Measurements from ENCODE around the gene WNK3. TPM values are rescaled to one million over a fixed set of nuclear protein-coding genes. Genes with fewer than 3 reads are reported as not detected.

WNK3 gene
- total and polyA plus RNA-seq, 10 of the 15 experiments (the other 5 are each of a cell fraction or from before 2014, with no cell fraction given) = 0.02 to 0.15 (median 0.03) TPM; not detected in 1

DNA sequence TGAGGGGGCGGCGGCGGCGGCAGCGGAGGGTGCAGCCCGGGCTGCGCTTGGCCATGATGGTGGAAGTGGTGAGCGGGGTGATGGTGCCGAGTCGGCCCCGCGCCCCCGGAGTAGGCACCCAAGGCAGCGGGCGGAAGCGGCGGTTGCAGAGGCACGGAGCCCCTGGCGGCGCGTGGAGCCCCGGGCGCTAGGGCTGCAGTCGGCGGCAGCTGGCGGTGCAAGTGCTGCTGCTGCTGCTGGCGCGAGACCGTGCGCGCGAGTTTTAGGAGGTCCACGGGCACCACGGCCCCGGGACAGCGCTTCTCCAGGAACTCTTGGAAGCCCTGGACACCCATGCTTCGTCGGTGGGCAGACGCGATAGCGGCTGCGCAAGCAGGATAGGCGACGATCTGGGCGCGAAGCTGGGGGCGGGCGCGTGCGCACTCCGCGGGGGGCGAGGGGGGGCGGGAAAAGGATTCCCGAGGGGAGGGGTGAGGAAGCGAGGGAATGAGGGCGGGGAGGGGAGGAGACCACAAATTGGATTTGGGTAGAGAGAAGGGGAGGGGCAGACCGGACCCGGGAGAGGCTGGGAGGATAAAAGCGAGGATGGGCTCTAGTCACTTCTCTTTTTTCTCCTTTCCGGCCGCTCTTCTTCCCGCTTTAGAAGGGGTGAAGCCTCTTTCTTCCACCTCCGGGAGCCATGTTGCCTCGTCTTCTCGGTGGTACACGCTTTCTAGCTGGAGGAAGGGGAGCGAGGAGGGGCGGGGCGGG lies 174.8 kb downstream of the WNK3 start, which contains the start of gene FAM120C (continued):
- TF ChIP-seq HSF1 (IDR thresholded peaks at IDR 0.05; ENCODE audit: low read depth, low read length) (no peak), KLF5 (IDR thresholded peaks at IDR 0.05; ENCODE audit: partially characterized antibody) (no peak), JUND (IDR thresholded peaks at IDR 0.05; ENCODE audit: low read depth, low read length) (no peak), TAF1 (IDR thresholded peaks at IDR 0.05; ENCODE audit: borderline replicate concordance, low read depth, low read length) (peak; percentile 45; the same call in 1 of the 2 replicates), TBL1XR1 (IDR thresholded peaks at IDR 0.05; ENCODE audit: low read depth, low read length) (no peak), POLR2AphosphoS5 (IDR thresholded peaks at IDR 0.05; ENCODE audit: low read length) (0 out of 2 replicates have a peak, but pooled peaks have one; percentile 10)

GRCh38 chrX:54182194-54182863 lies 175.5 kb downstream of the WNK3 start:
- Histone ChIP-seq H3K36me3 (ENCODE audit: control insufficient read depth in 2 of 2, insufficient read depth in 2 of 2, low read length in 1 of 2) (no peaks in the 10 kb centered on the region), H3K4me1 (ENCODE audit: control insufficient read depth, insufficient read depth, low read length) (no peaks in the 10 kb centered on the region), H3K9me3 (replicated peaks; ENCODE audit: control insufficient read depth, insufficient read depth, low read length) (no peaks in the 10 kb centered on the region), H4K20me1 (ENCODE audit: control insufficient read depth, insufficient read depth) (no peaks in the 10 kb centered on the region), H3K79me2 (ENCODE audit: control insufficient read depth, insufficient read depth, low read length) (peaks cover 53% of the 10 kb centered on the region), H3K4me2 (ENCODE audit: control insufficient read depth, insufficient read depth) (peak overlapping the region; percentile 49), H3K9ac (ENCODE audit: control insufficient read depth, insufficient read depth, low read length) (peak overlapping the region; percentile 74), H3K27me3 (replicated peaks in 1 of 2; ENCODE audit: control insufficient read depth in 2 of 2, insufficient read depth in 2 of 2, low read length in 1 of 2) (no peaks in the 10 kb centered on the region), H2AFZ (ENCODE audit: control insufficient read depth, low read depth, low read length) (no peak overlapping the region; the same call in 1 of the 2 replicates), H3K27ac (ENCODE audit: control insufficient read depth, insufficient read depth) (peak overlapping the region; percentile 78), H3K4me3 (peak overlapping the region; percentile 60)
- ChIA-PET SMC1A (ENCODE audit: uncharacterized antibody, unreplicated experiment) (interaction anchor here (1.0 kb wide), 1 partner anchor 11 kb away, joined by 3 read pairs; no protein-coding TSS in a partner anchor), RAD21 (ENCODE audit: unreplicated experiment) (interaction anchor here (0.7 to 1.4 kb wide), 2 partner anchors 258 to 348 kb away, joined by 3 read pairs; partner anchors contain the start of genes GNL3L and TSR2), POLR2A (interaction anchor here (1.4 kb wide), 1 partner anchor 139 kb away, joined by 6 read pairs; no protein-coding TSS in a partner anchor), CTCF (no interaction called here)
- no TSS peak for BruUV-seq (replicated peaks)
- in situ Hi-C loops (cut with MboI) = no loop called here
- DNase-seq (ENCODE audit: low read depth, low spot score) (no peak), ATAC-seq (peak; percentile 86), FAIRE-seq (no peak)
- intact Hi-C loops (cut with micrococcal nuclease; ENCODE audit: unreplicated experiment) = loop anchor here (2.0 kb wide), 1 partner anchor 138 kb away; the partner anchor contains the start of gene PHF8
- 34% methylated on average over 36 of the region's 36 CpGs for WGBS (ENCODE audit: insufficient coverage, insufficient replicate concordance, low lambda C conversion rate, missing lambda C conversion rate)
- TF ChIP-seq GABPA (IDR thresholded peaks at IDR 0.05; ENCODE audit: low read depth) (peak; percentile 87), MTA2 (IDR thresholded peaks at IDR 0.05; ENCODE audit: low read depth) (peak; percentile 56; the same call in 1 of the 2 replicates), SUZ12 (IDR thresholded peaks at IDR 0.05; ENCODE audit: unreplicated experiment) (no peak), HCFC1 (IDR thresholded peaks at IDR 0.05; ENCODE audit: low read length) (0 out of 2 replicates have a peak, but pooled peaks have one; percentile 39), IKZF1 (conservative IDR thresholded peaks at IDR 0.05) (peak; percentile 49; the same call in 1 of the 2 replicates), POLR2A (IDR thresholded peaks at IDR 0.05; ENCODE audit: low read depth, low read length) (peak; percentile 81), NR2C2 (IDR thresholded peaks at IDR 0.05; ENCODE audit: borderline replicate concordance, control insufficient read depth, insufficient read length, low read depth) (peak; percentile 52), MAX (IDR thresholded peaks at IDR 0.05; ENCODE audit: low read depth, low read length) (peak; percentile 43; the same call in 1 of the 2 replicates), CREM (IDR thresholded peaks at IDR 0.05; ENCODE audit: low read depth) (0 out of 2 replicates have a peak, but pooled peaks have one; percentile 7), STAT3 (IDR thresholded peaks at IDR 0.05; ENCODE audit: low read depth, low read length) (no peak), IRF4 (IDR thresholded peaks at IDR 0.05; ENCODE audit: low read depth, low read length) (no peak), RB1 (IDR thresholded peaks at IDR 0.05; ENCODE audit: borderline replicate concordance) (no peak), NFXL1 (IDR thresholded peaks at IDR 0.05; ENCODE audit: borderline replicate concordance) (no peak), SREBF1 (IDR thresholded peaks at IDR 0.05; ENCODE audit: low read length) (no peak)

All from GM12878 (cell line).